ENCODE data around the gene ATP5ME.

GRCh38 chr4:710116-710515 is 36.0 kb upstream of the ATP5ME start:
- no peak for TF ChIP-seq CTCF (IDR thresholded peaks at IDR 0.05)
- TF ChIP-seq POLR2A (IDR thresholded peaks at IDR 0.05), result no peak

Data from right lobe of liver (tissue), 4 donors.